HG02571 (cell line): ENCODE data around the gene USP13.
"Not testable (repeated sequence)": the region's sequence is repeated elsewhere in the genome, so short reads cannot be mapped to it uniquely, and the experiment has no call there.

ENCODE experiments used
- ATAC-seq: cut with Tn5 transposase; IDR thresholded peaks from one replicate; pipeline ENCODE4 v1.9.1; 2021; ENCODE audit warnings: mild to moderate bottlenecking, moderate library complexity; ENCODE audit not compliant: unreplicated experiment

USP13 gene, protein sequence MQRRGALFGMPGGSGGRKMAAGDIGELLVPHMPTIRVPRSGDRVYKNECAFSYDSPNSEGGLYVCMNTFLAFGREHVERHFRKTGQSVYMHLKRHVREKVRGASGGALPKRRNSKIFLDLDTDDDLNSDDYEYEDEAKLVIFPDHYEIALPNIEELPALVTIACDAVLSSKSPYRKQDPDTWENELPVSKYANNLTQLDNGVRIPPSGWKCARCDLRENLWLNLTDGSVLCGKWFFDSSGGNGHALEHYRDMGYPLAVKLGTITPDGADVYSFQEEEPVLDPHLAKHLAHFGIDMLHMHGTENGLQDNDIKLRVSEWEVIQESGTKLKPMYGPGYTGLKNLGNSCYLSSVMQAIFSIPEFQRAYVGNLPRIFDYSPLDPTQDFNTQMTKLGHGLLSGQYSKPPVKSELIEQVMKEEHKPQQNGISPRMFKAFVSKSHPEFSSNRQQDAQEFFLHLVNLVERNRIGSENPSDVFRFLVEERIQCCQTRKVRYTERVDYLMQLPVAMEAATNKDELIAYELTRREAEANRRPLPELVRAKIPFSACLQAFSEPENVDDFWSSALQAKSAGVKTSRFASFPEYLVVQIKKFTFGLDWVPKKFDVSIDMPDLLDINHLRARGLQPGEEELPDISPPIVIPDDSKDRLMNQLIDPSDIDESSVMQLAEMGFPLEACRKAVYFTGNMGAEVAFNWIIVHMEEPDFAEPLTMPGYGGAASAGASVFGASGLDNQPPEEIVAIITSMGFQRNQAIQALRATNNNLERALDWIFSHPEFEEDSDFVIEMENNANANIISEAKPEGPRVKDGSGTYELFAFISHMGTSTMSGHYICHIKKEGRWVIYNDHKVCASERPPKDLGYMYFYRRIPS

DNA sequence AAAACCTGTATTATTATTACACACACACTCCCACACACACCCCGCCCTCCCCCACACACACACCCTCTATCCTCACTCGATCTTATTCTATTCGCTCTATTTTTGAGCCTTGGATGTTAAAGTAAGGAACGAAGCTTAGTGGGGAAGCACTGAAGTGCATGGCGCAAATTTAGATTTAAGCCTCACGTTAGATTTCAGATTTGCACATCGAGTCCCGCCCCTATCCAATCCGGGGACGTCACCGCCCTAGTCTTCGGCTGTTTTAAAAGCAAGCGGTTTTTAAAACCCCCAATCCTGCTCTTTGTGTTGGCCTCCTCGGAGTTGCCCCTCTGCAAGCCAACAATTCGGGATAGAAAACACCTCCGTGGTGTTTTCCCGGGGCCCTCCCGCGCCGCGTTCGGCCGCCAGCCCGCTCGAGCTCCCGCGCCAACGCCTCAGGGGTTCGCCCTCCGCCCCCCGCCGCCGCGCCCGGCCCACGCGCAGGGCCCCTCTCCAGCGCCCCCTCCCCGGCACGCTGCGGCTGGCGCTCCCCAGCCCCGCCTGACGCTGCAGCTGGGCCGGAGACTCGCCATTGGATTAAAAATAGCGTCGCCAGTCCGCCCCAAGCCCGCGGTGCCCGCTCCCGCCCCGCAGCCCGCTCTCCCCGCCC is at the start of gene USP13:
Gene USP13 (plus strand): TSS at position 594 of the 649 bp plus-strand sequence. CDS start 186 bp downstream, outside the sequence.
- peak; percentile 52 for ATAC-seq

DNA sequence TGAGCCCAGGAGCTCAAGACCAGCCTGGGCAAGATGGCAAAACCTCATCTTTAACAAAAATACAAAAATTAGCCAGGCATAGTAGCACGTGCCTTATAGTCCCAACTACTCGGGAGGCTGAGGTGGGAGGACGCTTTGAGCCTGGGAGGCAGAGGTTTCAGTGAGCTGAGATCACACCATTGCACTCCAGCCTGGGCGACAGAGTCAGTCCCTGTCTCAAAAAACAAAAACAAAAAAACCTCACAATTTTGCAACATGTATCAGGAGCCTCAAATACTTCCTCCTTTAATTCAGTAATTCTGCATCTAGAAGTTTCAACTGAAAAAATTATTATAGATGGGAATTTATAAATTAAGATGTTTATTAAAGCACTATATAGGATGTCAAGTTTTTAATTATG is 49.5 kb upstream of the USP13 start:
- ATAC-seq = no peak

DNA sequence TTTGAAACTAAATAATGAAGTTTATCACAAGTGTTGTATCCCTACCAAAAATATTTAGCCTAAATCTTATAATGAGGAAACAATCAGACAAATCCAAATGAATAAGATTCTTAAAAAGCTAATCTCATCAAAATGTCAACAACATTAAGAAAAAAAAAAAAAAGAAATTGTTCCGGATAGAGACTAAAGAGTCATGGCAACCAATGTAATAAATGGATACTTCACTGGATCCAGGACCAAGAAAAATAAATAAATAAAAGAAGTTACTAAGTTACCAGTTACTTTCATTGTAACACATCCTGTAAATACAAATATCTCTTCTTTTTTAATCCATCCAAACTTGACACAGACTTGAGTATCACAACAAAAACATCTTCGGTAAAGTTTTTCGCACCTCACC is 49.0 kb upstream of the USP13 start:
- no peak for ATAC-seq

DNA sequence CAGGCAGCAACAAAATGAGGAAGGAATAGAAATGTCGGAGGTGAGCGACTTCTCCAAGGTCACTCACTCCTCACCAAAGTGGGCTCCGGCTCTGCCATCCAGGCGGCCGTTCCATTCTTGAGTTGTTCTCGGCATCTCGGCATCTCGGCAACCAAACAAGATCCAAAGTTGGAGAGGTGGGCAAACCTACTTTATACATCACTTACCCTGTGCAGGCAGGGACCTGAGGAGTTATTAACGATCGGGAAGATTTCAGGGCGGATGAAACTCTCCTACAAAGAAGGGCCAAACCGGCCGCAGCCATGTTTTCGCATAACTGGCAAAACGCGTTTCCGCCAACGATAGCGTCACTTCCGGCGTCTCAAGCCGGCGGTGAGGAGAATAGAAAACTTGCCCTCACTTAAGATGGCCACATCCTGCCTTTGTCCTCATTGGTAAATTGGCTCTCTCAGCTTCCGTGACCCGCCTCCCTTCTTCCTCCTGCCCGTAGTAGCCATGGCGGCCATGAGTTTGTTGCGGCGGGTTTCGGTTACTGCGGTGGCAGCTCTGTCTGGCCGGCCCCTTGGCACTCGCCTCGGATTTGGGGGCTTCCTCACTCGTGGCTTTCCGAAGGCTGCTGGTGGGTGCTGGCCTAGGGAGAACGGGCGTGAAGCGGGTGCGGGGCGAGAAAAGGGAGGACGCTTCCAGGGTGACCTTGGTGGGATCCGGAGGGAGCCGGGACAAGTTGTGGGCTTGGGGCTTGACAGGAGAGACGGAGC is 48.3 kb upstream of the USP13 start, which contains the start of the genes MRPL47 and NDUFB5:
Gene MRPL47 (minus strand): TSS at position 318 of the 758 bp plus-strand sequence. CDS start 14 bp downstream, at position 304.
Gene NDUFB5 (plus strand): TSS at position 474 of the 758 bp plus-strand sequence. CDS start 22 bp downstream, at position 496.
- ATAC-seq = peak; percentile 98

DNA sequence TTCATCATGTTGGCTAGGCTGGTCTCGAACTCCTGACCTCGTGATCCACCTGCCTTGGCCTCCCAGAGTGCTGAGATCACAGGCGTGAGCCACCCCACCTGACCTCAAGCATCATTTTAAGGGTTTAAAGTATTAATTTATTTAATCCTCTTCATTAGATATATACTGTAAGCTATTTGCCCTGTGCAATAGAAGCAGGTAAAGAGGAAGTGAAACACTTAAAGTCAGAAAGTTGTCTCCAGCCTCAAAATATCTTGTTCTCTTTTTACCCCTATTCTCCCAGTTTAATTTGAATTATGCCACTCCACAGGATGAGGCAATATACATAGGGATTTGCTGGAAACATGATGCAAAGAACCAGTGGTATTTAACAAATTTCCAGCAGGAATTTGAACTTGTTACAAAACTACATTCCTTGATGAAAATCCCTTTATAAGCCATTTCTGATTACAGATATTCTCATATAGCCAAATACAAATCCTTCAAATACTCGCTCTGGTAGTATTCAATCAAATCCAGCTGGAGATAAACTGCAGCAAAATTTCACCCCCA is 46.2 kb upstream of the USP13 start:
- ATAC-seq = no peak

DNA sequence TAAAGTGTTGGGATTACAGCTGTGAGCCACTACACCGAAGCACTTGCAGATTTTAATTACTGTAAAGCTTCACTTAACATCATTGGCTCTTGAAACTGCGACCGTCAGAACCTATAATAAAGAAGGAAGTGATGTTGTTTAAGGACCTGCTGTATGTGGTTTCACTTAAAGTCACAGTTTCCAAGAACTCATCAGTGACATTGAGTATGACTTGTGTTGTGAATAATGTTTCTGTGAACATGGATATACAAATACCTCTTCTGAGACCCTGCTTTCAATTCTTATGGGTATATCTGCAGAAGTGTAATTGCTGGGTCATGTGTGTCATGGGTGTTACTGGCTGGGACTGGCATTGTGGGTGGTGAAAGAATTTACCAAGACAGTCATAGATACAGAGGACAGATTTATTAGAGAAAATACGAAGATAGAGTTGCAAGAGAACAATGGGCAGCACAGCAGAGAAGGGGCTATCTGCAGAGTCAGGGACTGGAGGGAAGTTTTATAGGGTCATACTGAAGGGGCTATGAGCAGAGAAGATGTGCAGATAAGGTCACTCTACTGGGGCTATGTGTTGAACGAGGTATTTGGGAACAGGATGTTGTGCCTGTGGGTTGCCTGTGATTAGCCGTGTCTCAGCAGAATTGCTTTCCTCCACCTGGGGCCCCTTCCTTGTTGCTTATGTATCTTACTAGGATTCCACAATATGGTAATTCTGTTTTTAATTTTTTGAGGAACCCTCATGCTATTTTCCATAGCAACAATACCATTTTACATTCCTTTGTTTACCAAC is 43.7 kb upstream of the USP13 start:
- ATAC-seq = peak; percentile 46

DNA sequence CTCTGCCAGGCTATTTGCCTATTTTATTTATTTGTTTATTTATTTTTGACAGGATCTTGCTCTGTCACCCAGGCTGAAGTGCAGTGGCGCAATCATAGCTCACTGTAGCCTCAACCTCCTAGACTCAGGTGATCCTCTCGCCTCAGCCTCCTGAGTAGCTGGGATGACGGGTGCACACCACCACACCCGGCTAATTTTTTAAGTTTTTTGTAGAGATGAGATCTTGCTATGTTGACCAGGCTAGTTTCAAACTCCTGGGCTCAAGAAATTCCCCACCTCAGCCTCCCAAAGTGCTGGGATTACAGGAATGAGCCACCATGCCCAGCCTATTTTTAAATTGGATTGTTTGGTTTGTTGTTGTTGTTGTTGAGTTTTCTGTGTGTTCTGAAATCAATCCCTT is 42.8 kb upstream of the USP13 start:
- no peak for ATAC-seq

DNA sequence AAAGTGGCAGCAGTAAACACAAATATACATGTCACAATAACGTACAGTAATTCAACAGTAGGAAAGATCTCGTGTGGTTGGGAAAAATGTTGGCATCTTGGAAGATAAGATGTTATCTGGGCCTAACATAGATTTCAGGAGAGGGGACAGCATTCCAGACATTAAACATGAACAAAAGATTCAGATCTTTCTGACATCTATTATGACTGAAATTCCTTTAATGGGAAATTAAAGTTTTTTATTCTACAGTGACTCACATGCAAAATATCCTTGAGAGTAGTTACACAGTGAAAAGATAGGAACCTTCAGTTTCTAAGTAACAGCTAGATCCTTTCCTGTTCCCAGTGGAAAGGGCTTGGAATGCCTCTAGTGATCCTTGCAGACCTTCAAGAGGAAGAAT is 39.0 kb upstream of the USP13 start:
- ATAC-seq = no peak

DNA sequence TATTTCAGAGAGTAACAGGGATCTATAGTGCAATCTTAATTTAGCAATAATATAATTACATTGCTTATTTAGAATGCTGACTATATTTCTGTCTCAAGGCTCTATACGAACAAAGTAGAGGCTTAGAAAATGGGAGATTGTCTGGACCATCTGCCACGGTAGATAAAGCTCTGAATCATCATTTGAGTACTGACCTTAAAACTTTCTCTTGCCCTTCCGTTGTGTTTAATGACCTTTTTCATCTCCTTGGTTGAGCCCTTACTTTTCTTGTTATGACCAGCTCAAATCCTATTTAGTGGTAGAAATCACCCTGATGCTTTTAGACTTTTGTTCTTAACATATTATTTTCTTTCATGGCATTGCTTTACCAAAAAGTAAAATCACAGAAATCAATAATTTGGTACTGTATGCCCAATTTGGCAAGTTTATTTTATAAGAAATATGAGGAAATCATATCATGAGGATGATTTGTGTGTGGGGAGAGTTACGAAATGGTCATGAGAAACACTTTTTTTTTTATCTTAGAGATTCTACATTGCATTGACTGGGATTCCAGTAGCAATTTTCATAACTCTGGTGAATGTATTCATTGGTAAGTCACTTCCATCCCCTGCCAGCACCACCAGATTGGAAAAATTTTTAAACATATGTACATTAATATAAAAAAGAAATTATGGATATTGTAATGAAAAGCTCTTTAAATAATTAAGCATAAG is 37.2 kb upstream of the USP13 start:
- ATAC-seq = no peak

DNA sequence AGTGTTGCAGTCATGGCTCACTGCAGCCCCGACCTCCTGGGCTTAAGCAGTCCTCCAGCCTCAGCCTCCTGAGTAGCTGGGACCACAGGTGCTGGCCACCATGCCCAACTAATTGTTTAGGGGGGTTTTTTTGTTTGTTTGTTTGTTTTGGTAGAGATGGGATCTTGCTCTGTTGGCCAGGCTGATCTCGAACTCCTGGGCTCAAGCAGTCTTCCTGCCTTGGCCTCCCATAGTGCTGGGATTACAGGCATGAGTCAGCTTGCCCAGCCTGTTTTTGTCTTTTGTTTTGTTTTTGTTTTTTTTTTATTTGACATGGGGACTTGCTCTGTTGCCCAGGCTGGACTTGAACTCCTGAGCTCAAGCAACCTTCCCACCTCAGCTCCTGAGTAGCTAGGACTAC is 30.8 kb upstream of the USP13 start:
- no peak for ATAC-seq

DNA sequence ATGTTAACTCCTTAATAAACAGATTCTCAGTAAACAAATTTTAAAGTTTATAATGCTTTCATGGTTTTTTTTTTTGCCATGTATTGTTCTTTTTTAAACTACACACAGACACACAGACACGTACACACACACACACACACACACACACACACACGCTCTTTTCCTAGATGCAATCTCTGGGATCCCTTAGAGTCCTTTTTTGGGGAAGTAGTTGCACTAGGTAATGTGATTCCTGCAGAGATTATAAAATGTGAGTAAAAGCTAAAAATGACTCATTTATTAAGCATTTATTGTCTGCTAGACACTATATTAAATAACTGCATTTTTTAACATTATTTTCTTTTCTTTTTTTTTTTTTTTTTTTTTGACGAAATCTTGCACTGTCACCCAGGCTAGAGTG is 28.4 kb upstream of the USP13 start:
- ATAC-seq = no peak

DNA sequence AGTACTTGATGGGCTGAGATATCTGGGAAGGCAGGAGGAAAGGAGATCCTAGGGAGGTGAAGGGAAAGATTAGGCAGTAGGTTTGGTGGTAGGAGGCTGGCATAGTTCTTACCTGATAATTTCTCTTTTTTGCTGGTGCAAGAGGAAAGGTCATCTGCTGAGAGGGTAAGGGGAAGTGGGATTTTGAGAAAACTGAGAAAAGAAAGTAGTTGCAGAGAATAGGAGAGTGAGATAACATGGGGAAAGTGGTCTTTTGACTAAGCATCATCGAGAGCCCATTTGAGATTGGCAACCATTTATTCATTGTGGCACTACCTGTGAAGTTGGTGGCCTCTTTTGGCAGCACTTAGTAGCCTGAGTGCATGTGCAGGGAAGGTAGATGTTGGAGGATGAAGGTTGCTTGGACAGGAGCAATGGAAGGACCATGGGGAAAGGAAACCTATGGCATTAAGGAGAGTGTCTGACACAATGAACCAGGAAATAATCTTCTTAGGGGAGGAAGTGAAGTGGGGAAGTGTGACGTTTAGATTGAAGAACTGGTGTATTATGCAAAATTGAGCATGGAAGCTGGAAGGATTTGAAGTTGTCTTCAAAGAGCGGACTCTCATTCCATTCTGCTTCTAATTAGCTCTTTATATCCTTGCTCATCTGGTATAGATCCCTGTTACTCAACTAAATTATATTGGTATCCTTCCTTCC is 21.9 kb upstream of the USP13 start:
- ATAC-seq = no peak

DNA sequence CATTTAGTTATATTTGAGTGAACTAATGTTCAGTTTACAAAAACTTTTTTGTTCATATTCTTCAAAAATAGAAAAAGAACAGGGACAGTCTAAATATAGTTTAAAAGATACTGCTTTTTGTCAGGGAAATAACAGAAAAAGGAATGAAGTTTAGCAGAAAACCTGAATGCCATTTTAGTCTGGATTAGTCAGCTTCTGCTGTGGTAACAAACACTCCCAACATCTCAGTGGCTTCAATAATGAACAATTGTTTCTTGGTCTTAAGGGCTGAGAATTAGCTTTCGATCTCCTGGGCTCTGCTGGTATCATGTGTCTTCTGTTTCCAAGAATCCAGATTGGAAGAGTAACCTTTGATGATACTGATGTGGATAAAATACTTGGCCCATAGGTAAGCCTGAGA is 12.4 kb upstream of the USP13 start:
- ATAC-seq = no peak

DNA sequence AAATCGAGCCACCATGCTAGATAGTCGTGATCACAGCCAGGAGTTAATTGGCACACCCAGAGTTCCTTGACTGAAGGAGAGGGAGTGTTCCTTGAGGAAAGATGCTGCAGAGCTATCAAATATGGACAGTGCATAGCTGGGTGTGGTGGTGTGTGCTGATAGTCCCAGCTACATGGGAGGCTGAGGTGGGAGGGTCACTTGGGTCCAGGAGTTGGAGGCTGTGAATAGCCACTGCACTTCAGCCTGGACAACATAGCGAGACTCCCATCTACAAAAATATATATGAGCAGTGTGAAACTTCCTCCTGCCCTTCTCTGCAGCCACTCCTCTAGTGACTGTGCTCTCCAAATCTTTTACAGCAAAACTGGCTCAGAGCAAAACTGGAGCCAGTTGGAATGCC is 10.0 kb upstream of the USP13 start:
- ATAC-seq = no peak

DNA sequence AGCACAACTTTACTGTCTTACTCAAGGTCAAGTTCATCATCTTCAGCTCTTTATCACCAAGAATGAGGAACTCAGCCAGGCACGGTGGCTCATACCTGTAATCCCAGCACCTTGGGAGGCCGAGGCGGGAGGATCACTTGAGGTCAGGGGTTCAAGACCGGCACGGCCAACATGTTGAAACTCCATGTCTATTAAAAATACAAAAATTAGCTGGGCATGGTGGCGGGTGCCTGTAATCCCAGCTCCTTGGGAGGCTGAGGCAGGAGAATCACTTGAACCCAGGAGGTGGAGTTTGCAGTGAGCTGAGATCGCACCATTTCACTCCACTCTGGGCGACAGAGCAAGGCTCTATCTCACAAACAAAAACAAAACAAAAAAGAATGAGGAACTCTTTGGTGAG is 9.0 kb upstream of the USP13 start:
- not testable (repeated sequence) for ATAC-seq

DNA sequence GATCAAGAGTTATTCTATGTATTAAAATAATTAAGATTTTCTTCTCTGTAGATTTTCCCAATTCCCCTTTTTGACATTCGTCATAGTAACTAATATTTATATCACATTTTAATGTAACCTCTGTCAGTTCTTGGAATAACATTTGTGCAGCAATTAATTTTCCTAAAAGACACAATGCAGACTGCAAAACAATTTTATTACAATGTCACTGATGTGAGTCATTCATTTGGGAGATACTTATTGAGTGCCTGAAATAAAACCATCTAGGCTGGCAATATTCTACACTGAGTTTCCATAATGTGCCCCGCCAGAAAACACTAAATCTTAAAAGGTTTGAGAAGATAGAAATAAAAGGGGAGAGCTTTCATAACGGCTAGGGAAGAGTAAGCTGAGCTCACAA is 6.7 kb upstream of the USP13 start:
- ATAC-seq = no peak

DNA sequence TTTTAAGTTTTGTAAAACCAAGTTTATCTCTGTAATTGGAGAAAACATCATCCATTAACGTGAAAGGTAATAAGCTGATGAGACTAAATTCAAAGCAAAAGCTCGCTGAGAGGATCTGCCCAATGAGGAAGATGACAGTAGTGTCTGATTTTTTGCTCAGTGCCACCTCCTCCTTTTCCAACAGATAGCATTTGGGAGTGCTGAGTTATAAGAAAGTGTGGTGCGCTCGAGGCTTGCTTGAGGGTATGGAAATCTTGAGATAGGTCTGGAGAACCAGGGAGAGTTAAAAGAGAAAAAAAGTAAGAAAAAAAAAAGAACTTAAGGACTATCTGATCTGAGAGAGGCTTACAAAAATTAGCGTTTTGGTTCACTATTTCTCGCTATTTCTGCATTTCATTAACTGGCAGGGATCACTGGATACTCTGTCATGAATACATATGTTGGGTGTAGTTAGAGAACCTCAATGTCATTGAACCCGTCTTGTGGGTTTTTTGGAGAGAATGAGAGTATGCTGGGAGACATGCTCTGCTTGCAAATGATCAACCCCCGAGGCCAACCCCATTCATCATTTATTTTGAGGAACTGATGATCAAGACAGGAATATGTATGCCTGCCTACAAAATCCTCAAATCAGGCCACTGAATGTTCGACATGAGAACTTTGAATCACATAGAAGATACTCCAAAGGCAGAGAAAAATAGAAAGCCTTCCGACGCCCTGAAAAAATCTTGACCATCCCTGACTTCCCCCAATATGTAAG is 973 bp upstream of the USP13 start:
- ATAC-seq = no peak
